CD4-positive, alpha-beta T cell treated with Interleukin-12 subunit alpha and Interleukin-12 subunit beta, for 1 hour (primary cell): ENCODE results near the gene TPCN2.

Source experiments
- DNase-seq: peaks from one replicate; pipeline ENCODE4 v3.0.0-alpha.2; 2020

The TPCN2 gene

GRCh38 chr11:69100454-69101114 is 51.9 kb downstream of the TPCN2 start:
- no peak for DNase-seq

- DNase-seq = peak; percentile 78
Measured at GRCh38 chr11:69101115-69101791, 52.5 kb downstream of the TPCN2 start.

GRCh38 chr11:69101792-69102695 is 53.3 kb downstream of the TPCN2 start:
- no peak for DNase-seq

- no peak for DNase-seq
Measured at GRCh38 chr11:69102732-69103615, 54.2 kb downstream of the TPCN2 start.

GRCh38 chr11:69104212-69104855 is 55.6 kb downstream of the TPCN2 start:
- DNase-seq = no peak

GRCh38 chr11:69104856-69105395 is 56.2 kb downstream of the TPCN2 start:
- DNase-seq = no peak

GRCh38 chr11:69105461-69106030 is 56.8 kb downstream of the TPCN2 start:
- DNase-seq = no peak

GRCh38 chr11:69106031-69106811 is 57.5 kb downstream of the TPCN2 start:
- DNase-seq = no peak

GRCh38 chr11:69107413-69107812 is 58.7 kb downstream of the TPCN2 start:
- no peak for DNase-seq

GRCh38 chr11:69108030-69108429 is 59.3 kb downstream of the TPCN2 start:
- no peak for DNase-seq

- DNase-seq = no peak
Measured at GRCh38 chr11:69108559-69108958, 59.8 kb downstream of the TPCN2 start.

GRCh38 chr11:69109101-69109500 is 60.4 kb downstream of the TPCN2 start:
- no peak for DNase-seq

GRCh38 chr11:69110451-69110850 is 61.7 kb downstream of the TPCN2 start:
- no peak for DNase-seq

GRCh38 chr11:69111624-69112542 is 63.2 kb downstream of the TPCN2 start:
- DNase-seq = no peak

- no peak for DNase-seq
Measured at GRCh38 chr11:69113226-69113625, 64.5 kb downstream of the TPCN2 start.

GRCh38 chr11:69113646-69114340 is 65.1 kb downstream of the TPCN2 start:
- DNase-seq = no peak

- no peak for DNase-seq
Measured at GRCh38 chr11:69114362-69114761, 65.6 kb downstream of the TPCN2 start.

- DNase-seq = no peak
Measured at GRCh38 chr11:69114811-69115523, 66.2 kb downstream of the TPCN2 start.
